HG02610 (cell line): ENCODE results near the gene FBLL1.
A peak's percentile ranks its signal among the peaks of the same experiment; 100 is the strongest.
"Not testable (repeated sequence)": the region's sequence is repeated elsewhere in the genome, so short reads cannot be mapped to it uniquely, and the experiment has no call there.

Source experiments
- ATAC-seq: cut with Tn5 transposase; IDR thresholded peaks from one replicate; pipeline ENCODE4 v1.9.1; 2021; ENCODE audit warnings: mild to moderate bottlenecking, moderate library complexity; ENCODE audit not compliant: unreplicated experiment

The FBLL1 gene

GRCh38 chr5:168550656-168551055 is 21.6 kb downstream of the FBLL1 start:
- no peak for ATAC-seq

GRCh38 chr5:168552146-168552545 is 23.0 kb downstream of the FBLL1 start:
- ATAC-seq = no peak

- ATAC-seq = peak; percentile 70
Observed at GRCh38 chr5:168553377-168554130, 24.4 kb downstream of the FBLL1 start.

GRCh38 chr5:168557389-168557788 is 28.3 kb downstream of the FBLL1 start:
- ATAC-seq = no peak

GRCh38 chr5:168562279-168562678 is 33.2 kb downstream of the FBLL1 start:
- ATAC-seq = no peak

- no peak for ATAC-seq
Observed at GRCh38 chr5:168563959-168564358, 34.9 kb downstream of the FBLL1 start.

GRCh38 chr5:168568738-168569137 is 39.6 kb downstream of the FBLL1 start:
- no peak for ATAC-seq

- ATAC-seq = no peak
Observed at GRCh38 chr5:168570490-168571328, 41.6 kb downstream of the FBLL1 start.

GRCh38 chr5:168573663-168574062 is 44.6 kb downstream of the FBLL1 start:
- not testable (repeated sequence) for ATAC-seq

- not testable (repeated sequence) for ATAC-seq
Observed at GRCh38 chr5:168574156-168574555, 45.1 kb downstream of the FBLL1 start.

- no peak for ATAC-seq
Observed at GRCh38 chr5:168575391-168576372, 46.6 kb downstream of the FBLL1 start.

GRCh38 chr5:168578006-168578405 is 48.9 kb downstream of the FBLL1 start:
- no peak for ATAC-seq

GRCh38 chr5:168578538-168579487 is 49.7 kb downstream of the FBLL1 start, which contains the start of gene PANK3:
Gene PANK3, minus strand, starts transcription at chr5:168579368. Its CDS starts 85 bp downstream, at chr5:168579283.
- ATAC-seq = peak; percentile 49

- peak; percentile 90 for ATAC-seq
Observed at GRCh38 chr5:168579488-168580226, 50.6 kb downstream of the FBLL1 start.

GRCh38 chr5:168580227-168580508 is 51.1 kb downstream of the FBLL1 start:
- no peak for ATAC-seq
